Cardiac fibroblast (primary cell): ENCODE data around the gene SRXN1.

Experiments
- DNase-seq, 2 donors: peaks; one replicate each; pipeline versions ENCODE4 v3.0.0 to v3.0.0-alpha.2; 2010; ENCODE audit warnings: low read depth in 2 of 2
- H3K4me3 ChIP-seq, 2 donors: replicated peaks in 1 of 2; 1 replicate in 1 of 2; 2 replicates in 1 of 2; pipeline ENCODE4 v1.5.1; 2011; ENCODE audit warnings: low read depth in 2 of 2, low read length in 2 of 2, mild to moderate bottlenecking in 2 of 2, moderate library complexity in 1 of 2
- CTCF ChIP-seq: IDR thresholded peaks from one replicate; pipeline ENCODE4 v1.5.1; 2011; ENCODE audit warnings: low read depth, mild to moderate bottlenecking, low read length, inconsistent platforms

The SRXN1 gene

GRCh38 chr20:671252-672030 is 18.4 kb upstream of the SRXN1 start:
- H3K4me3 ChIP-seq, result no peak overlapping the region
- no peak for DNase-seq
- no peak for TF ChIP-seq CTCF

- no peak for TF ChIP-seq CTCF
Observed at GRCh38 chr20:669573-669972, 16.6 kb upstream of the SRXN1 start.

GRCh38 chr20:668638-669037 is 15.6 kb upstream of the SRXN1 start:
- no peak overlapping the region for H3K4me3 ChIP-seq
- TF ChIP-seq CTCF, result no peak

More at GRCh38 chr20:669573-669972, 16.6 kb upstream of the SRXN1 start:
- H3K4me3 ChIP-seq, result no peak overlapping the region
- DNase-seq, result no peak

DNA sequence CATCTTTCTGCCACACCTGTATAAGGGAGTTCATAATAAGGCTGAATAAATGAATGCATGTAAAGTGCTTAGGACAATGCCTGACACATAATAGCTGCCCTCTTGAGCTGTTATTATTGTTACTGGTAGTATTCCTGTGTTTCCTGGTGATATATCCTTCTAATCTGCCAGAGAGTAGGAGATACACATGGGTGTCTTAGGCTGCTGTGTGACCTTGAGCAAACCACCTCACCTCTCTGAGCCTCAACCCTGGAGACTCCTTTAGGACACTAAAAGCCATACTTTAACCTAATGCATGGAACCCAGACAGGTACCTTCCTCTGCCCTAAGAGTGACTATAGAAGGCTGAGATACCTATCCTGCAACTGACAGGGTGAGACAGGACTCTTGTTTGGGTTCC is 15.1 kb upstream of the SRXN1 start:
- no peak for DNase-seq
- no peak overlapping the region for H3K4me3 ChIP-seq
- TF ChIP-seq CTCF, result no peak

More at GRCh38 chr20:668638-669037, 15.6 kb upstream of the SRXN1 start:
- no peak for DNase-seq

DNA sequence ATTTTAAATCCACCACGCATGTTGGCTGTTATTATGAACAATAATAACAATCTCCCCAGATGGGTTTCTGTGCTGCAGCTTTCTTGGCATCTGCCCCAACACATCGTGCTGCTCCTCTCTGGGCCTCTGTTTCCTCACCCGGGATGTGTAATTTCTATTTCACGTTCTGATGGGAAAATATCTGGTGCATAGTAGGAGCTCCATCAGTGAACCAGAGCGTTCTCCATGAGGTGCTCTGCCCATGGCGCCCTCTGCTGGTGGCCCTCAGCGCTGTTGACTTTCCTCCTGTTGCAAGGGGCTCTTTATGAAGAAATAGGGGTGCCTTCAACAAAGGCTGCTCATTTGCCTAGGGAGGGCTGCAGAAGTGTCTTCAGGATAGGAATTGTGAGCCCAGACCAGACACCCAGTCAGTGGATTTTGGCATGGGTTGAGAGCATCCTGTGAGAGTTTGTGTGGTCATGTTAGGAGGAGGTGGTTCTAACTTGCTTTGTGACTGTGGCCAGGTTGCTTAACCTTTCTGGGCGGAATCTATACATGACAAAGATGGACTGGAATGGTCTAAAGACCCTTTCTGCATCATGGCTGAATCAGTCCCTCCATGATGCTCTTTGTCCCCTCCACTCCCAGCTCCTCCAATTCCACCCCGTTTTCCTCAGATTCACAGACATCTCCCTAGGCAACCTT is 14.5 kb upstream of the SRXN1 start:
- peak; percentile 45 to 58 for DNase-seq
- peak; percentile 94 for TF ChIP-seq CTCF
- no peak overlapping the region for H3K4me3 ChIP-seq

DNA sequence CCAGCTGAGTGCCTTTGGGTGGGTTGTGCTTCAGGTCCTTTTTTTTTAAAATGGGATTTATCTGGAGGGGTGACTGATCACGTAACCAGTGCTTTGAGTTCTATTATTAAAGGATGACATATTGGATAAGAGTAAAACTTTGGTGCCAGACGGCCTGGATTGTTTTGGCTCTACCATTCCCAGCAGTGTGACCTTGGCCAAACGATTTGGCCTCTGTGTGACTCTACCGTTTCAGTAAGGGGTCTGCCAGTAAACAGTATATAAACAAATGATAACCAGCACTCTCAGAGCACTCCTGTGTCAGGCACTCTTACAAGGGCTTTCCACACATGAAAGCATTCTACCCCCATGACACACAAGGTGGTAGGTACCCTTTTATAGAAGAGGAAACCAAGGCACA is 13.9 kb upstream of the SRXN1 start:
- no peak for DNase-seq
- TF ChIP-seq CTCF, result no peak
- no peak overlapping the region for H3K4me3 ChIP-seq
